Activated naive CD8-positive, alpha-beta T cell (primary cell): ENCODE measurements around the gene HSD11B2.
A peak's percentile ranks its signal among the peaks of the same experiment; 100 is the strongest.

ENCODE experiments used
- H3K27ac Mint-ChIP-seq: one replicate; pipeline ENCODE4 v1.8.0; 2021; ENCODE audit warnings: mixed read lengths
- H3K27me3 Mint-ChIP-seq: one replicate; pipeline ENCODE4 v1.8.0; 2021; ENCODE audit warnings: mixed read lengths
- H3K36me3 Mint-ChIP-seq: one replicate; pipeline ENCODE4 v1.8.0; 2021; ENCODE audit warnings: mixed read lengths
- H3K4me1 Mint-ChIP-seq: one replicate; pipeline ENCODE4 v1.8.0; 2021; ENCODE audit warnings: low read depth, mixed read lengths
- H3K4me3 Mint-ChIP-seq: one replicate; pipeline ENCODE4 v1.8.0; 2021; ENCODE audit warnings: mild to moderate bottlenecking, mixed read lengths
- H3K9me3 Mint-ChIP-seq: one replicate; pipeline ENCODE4 v1.8.0; 2021; ENCODE audit warnings: low read depth, mixed read lengths

The HSD11B2 gene

GRCh38 chr16:67432506-67432890, 1.6 kb downstream of the HSD11B2 start:
- no peaks in the 10 kb centered on the region for H3K36me3 Mint-ChIP-seq
- H3K27me3 Mint-ChIP-seq = peaks cover 9% of the 10 kb centered on the region
- peak overlapping the region; percentile 61 for H3K4me3 Mint-ChIP-seq
- H3K9me3 Mint-ChIP-seq = no peaks in the 10 kb centered on the region
- H3K4me1 Mint-ChIP-seq = peaks cover 11% of the 10 kb centered on the region
- H3K27ac Mint-ChIP-seq = no peak overlapping the region

- Mint-ChIP-seq H3K4me1 (peaks cover 11% of the 10 kb centered on the region), H3K27me3 (peaks cover 9% of the 10 kb centered on the region), H3K4me3 (no peak overlapping the region)
These were observed 2.3 kb downstream of the HSD11B2 start for GRCh38 chr16:67433131-67433719.

GRCh38 chr16:67435758-67436164, 4.8 kb downstream of the HSD11B2 start:
- H3K4me1 Mint-ChIP-seq = peaks cover 9% of the 10 kb centered on the region
- no peaks in the 10 kb centered on the region for H3K9me3 Mint-ChIP-seq
- H3K27ac Mint-ChIP-seq = no peak overlapping the region

More at GRCh38 chr16:67433131-67433719, 2.3 kb downstream of the HSD11B2 start:
- Mint-ChIP-seq H3K27ac (no peak overlapping the region), H3K36me3 (no peaks in the 10 kb centered on the region), H3K9me3 (no peaks in the 10 kb centered on the region)

GRCh38 chr16:67436640-67437193, 5.8 kb downstream of the HSD11B2 start:
- Mint-ChIP-seq H3K36me3 (peaks cover 3% of the 10 kb centered on the region), H3K4me3 (no peak overlapping the region), H3K4me1 (peaks cover 6% of the 10 kb centered on the region), H3K27ac (peak overlapping the region; percentile 1), H3K9me3 (no peaks in the 10 kb centered on the region), H3K27me3 (peaks cover 3% of the 10 kb centered on the region)

More at GRCh38 chr16:67435758-67436164, 4.8 kb downstream of the HSD11B2 start:
- peaks cover 3% of the 10 kb centered on the region for H3K36me3 Mint-ChIP-seq
- peaks cover 3% of the 10 kb centered on the region for H3K27me3 Mint-ChIP-seq
- no peak overlapping the region for H3K4me3 Mint-ChIP-seq

GRCh38 chr16:67437513-67437912, 6.6 kb downstream of the HSD11B2 start:
- H3K27me3 Mint-ChIP-seq = peaks cover under 1% of the 10 kb centered on the region
- peaks cover 3% of the 10 kb centered on the region for H3K36me3 Mint-ChIP-seq
- H3K27ac Mint-ChIP-seq = no peak overlapping the region
- H3K9me3 Mint-ChIP-seq = no peaks in the 10 kb centered on the region
- H3K4me1 Mint-ChIP-seq = peaks cover 2% of the 10 kb centered on the region
- H3K4me3 Mint-ChIP-seq = no peak overlapping the region

GRCh38 chr16:67438098-67438791, 7.3 kb downstream of the HSD11B2 start:
- H3K27me3 Mint-ChIP-seq = no peaks in the 10 kb centered on the region
- peaks cover 3% of the 10 kb centered on the region for H3K36me3 Mint-ChIP-seq
- H3K4me1 Mint-ChIP-seq = peaks cover 1% of the 10 kb centered on the region
- H3K9me3 Mint-ChIP-seq = no peaks in the 10 kb centered on the region
- H3K27ac Mint-ChIP-seq = no peak overlapping the region
- H3K4me3 Mint-ChIP-seq = no peak overlapping the region

- Mint-ChIP-seq H3K27me3 (no peaks in the 10 kb centered on the region), H3K4me3 (no peak overlapping the region), H3K9me3 (no peaks in the 10 kb centered on the region), H3K27ac (no peak overlapping the region), H3K36me3 (peaks cover 3% of the 10 kb centered on the region), H3K4me1 (no peaks in the 10 kb centered on the region)
These were observed 8.0 kb downstream of the HSD11B2 start for GRCh38 chr16:67438824-67439393.

- H3K27me3 Mint-ChIP-seq = no peaks in the 10 kb centered on the region
- H3K4me3 Mint-ChIP-seq = no peak overlapping the region
- H3K36me3 Mint-ChIP-seq = peaks cover 3% of the 10 kb centered on the region
- no peaks in the 10 kb centered on the region for H3K9me3 Mint-ChIP-seq
- no peak overlapping the region for H3K27ac Mint-ChIP-seq
- no peaks in the 10 kb centered on the region for H3K4me1 Mint-ChIP-seq
These were observed 10.4 kb downstream of the HSD11B2 start for GRCh38 chr16:67441271-67441753.

- H3K4me1 Mint-ChIP-seq = no peaks in the 10 kb centered on the region
- H3K36me3 Mint-ChIP-seq = peaks cover 3% of the 10 kb centered on the region
- peak overlapping the region; percentile 46 for H3K27ac Mint-ChIP-seq
- H3K4me3 Mint-ChIP-seq = no peak overlapping the region
- H3K9me3 Mint-ChIP-seq = no peaks in the 10 kb centered on the region
- no peaks in the 10 kb centered on the region for H3K27me3 Mint-ChIP-seq
These were observed 11.0 kb downstream of the HSD11B2 start for GRCh38 chr16:67441907-67442306.

- Mint-ChIP-seq H3K27me3 (no peaks in the 10 kb centered on the region), H3K36me3 (peaks cover 3% of the 10 kb centered on the region), H3K9me3 (no peaks in the 10 kb centered on the region), H3K4me3 (no peak overlapping the region), H3K27ac (no peak overlapping the region), H3K4me1 (no peaks in the 10 kb centered on the region)
These were observed 11.8 kb downstream of the HSD11B2 start for GRCh38 chr16:67442581-67443255.

GRCh38 chr16:67443265-67443664, 12.3 kb downstream of the HSD11B2 start:
- Mint-ChIP-seq H3K4me3 (no peak overlapping the region), H3K36me3 (peaks cover 3% of the 10 kb centered on the region), H3K9me3 (no peaks in the 10 kb centered on the region), H3K27ac (no peak overlapping the region), H3K27me3 (no peaks in the 10 kb centered on the region), H3K4me1 (no peaks in the 10 kb centered on the region)

GRCh38 chr16:67444259-67445125, 13.6 kb downstream of the HSD11B2 start:
- Mint-ChIP-seq H3K4me1 (no peaks in the 10 kb centered on the region), H3K27me3 (no peaks in the 10 kb centered on the region), H3K4me3 (no peak overlapping the region), H3K36me3 (no peaks in the 10 kb centered on the region), H3K9me3 (no peaks in the 10 kb centered on the region), H3K27ac (no peak overlapping the region)

GRCh38 chr16:67445126-67445426, 14.2 kb downstream of the HSD11B2 start:
- no peak overlapping the region for H3K27ac Mint-ChIP-seq

GRCh38 chr16:67445441-67445912, 14.6 kb downstream of the HSD11B2 start:
- Mint-ChIP-seq H3K4me1 (no peaks in the 10 kb centered on the region), H3K9me3 (no peaks in the 10 kb centered on the region), H3K36me3 (no peaks in the 10 kb centered on the region), H3K4me3 (no peak overlapping the region), H3K27ac (no peak overlapping the region), H3K27me3 (no peaks in the 10 kb centered on the region)

More at GRCh38 chr16:67445126-67445426, 14.2 kb downstream of the HSD11B2 start:
- Mint-ChIP-seq H3K36me3 (no peaks in the 10 kb centered on the region), H3K4me3 (no peak overlapping the region), H3K4me1 (no peaks in the 10 kb centered on the region), H3K9me3 (no peaks in the 10 kb centered on the region), H3K27me3 (no peaks in the 10 kb centered on the region)
